CD4-positive, alpha-beta T cell (primary cell): ENCODE data around the gene NSUN6. TPM values are rescaled to one million over a fixed set of nuclear protein-coding genes. Genes with fewer than 3 reads are reported as not detected.

Experiments used
- ATAC-seq: fragments of 200-7000 bp; cut with Tn5 transposase; one replicate; pipeline ENCODE4 v1.10.0; 2022; ENCODE audit warnings: mild to moderate bottlenecking; ENCODE audit not compliant: poor library complexity
- CTCF ChIA-PET: fragments of 350-600 bp; sonication (Branson Sonifier 250); formaldehyde crosslinking; loops from one replicate; lab custom pipeline; 2021; ENCODE audit warnings: antibody characterized with exemption, inconsistent platforms; lab: Charles Lee
- POLR2A ChIA-PET: fragments of 350-600 bp; sonication (Branson Sonifier 250); formaldehyde crosslinking; loops from one replicate; lab custom pipeline; 2021; ENCODE audit warnings: antibody characterized with exemption, inconsistent platforms; lab: Charles Lee
- DNase-seq, 14 experiments: peaks; one replicate each; pipeline ENCODE4 v3.0.0-alpha.2; 2013 to 2020; ENCODE audit warnings: mixed read lengths in 2 of 14
- H3K27ac ChIP-seq, 2 donors: one replicate each; pipeline versions ENCODE4 v1.5.1 to v1.7.0; 2013; ENCODE audit warnings: low read length in 2 of 2, low read depth in 1 of 2, mild to moderate bottlenecking in 1 of 2
- H3K27me3 ChIP-seq, 2 experiments: 1 replicate in 1 of 2; 2 replicates in 1 of 2; pipeline versions ENCODE4 v1.6.1 to v1.7.0; 2013; ENCODE audit warnings: low read length in 2 of 2, control low read depth in 1 of 2, mild to moderate bottlenecking in 1 of 2, moderate library complexity in 1 of 2; ENCODE audit not compliant: insufficient read depth in 2 of 2, control insufficient read depth in 1 of 2
- H3K36me3 ChIP-seq: one replicate; pipeline ENCODE4 v1.6.1; 2013; ENCODE audit warnings: low read length, control low read depth; ENCODE audit not compliant: insufficient read depth
- H3K4me1 ChIP-seq: one replicate; pipeline ENCODE4 v1.6.1; 2013; ENCODE audit warnings: low read length, control low read depth; ENCODE audit not compliant: insufficient read depth
- H3K4me3 ChIP-seq: one replicate; pipeline ENCODE4 v1.5.1; 2013; ENCODE audit warnings: mild to moderate bottlenecking, low read length, moderate library complexity
- H3K9me3 ChIP-seq, 2 experiments: 1 replicate in 1 of 2; 2 replicates in 1 of 2; pipeline versions ENCODE4 v1.6.1 to v1.7.0; 2013; ENCODE audit warnings: low read length in 2 of 2, mild to moderate bottlenecking in 2 of 2, control low read depth in 1 of 2, moderate library complexity in 1 of 2; ENCODE audit not compliant: control insufficient read depth in 1 of 2, insufficient read depth in 1 of 2
- H3K27ac Mint-ChIP-seq: one replicate; pipeline ENCODE4 v1.8.0; 2020; ENCODE audit warnings: mixed read lengths
- H3K27me3 Mint-ChIP-seq: one replicate; pipeline ENCODE4 v1.8.0; 2021; ENCODE audit warnings: mixed read lengths
- H3K36me3 Mint-ChIP-seq: one replicate; pipeline ENCODE4 v1.8.0; 2021; ENCODE audit warnings: low read depth, mixed read lengths
- H3K4me1 Mint-ChIP-seq: one replicate; pipeline ENCODE4 v1.8.0; 2021; ENCODE audit warnings: low read depth, mixed read lengths
- H3K4me3 Mint-ChIP-seq: one replicate; pipeline ENCODE4 v1.8.0; 2020; ENCODE audit warnings: mild to moderate bottlenecking, mixed read lengths
- H3K9me3 Mint-ChIP-seq: one replicate; pipeline ENCODE4 v1.8.0; 2020; ENCODE audit warnings: mixed read lengths
- CTCF ChIP-seq: fragments of 200-600 bp; IDR thresholded peaks from one replicate; pipeline ENCODE4 v1.8.0; 2022; ENCODE audit warnings: antibody characterized with exemption, mild to moderate bottlenecking
- intact Hi-C, 2 experiments: fragments of 100-400 bp; cut with DNase I in 1 of 2; cut with micrococcal nuclease in 1 of 2; formaldehyde crosslinking; loops; one replicate each; pipeline versions ENCODE4 v1.15.1 to v1.9.0; 2023 to 2025; cut with DNase I, micrococcal nuclease
- total RNA-seq, 174 experiments: library from RNA in 2 of 174; stranded (reverse) in 2 of 174; gene quantifications; one replicate each; pipeline ENCODE4 v1.2.3 and lab custom pipeline; 2021 to 2026

NSUN6 gene
- total RNA-seq, 2 experiments from 2014 or later, result 22.9 to 27.2 TPM

GRCh38 chr10:18565006-18565405 is 86.4 kb downstream of the NSUN6 start:
- peaks cover 0 to 93% of the 10 kb centered on the region in 2 experiments for H3K9me3 ChIP-seq
- Mint-ChIP-seq H3K4me1 (no peaks in the 10 kb centered on the region), H3K27me3 (no peaks in the 10 kb centered on the region), H3K36me3 (no peaks in the 10 kb centered on the region), H3K9me3 (no peaks in the 10 kb centered on the region), H3K27ac (no peak overlapping the region), H3K4me3 (no peak overlapping the region)
- DNase-seq (no peak), ATAC-seq (no peak)
- H3K27ac ChIP-seq, result no peak overlapping the region
- ChIA-PET CTCF (no interaction called here), POLR2A (no interaction called here)
- peaks cover 9% of the 10 kb centered on the region for H3K36me3 ChIP-seq
- intact Hi-C loops, result no loop called here
- no peaks in the 10 kb centered on the region for H3K4me1 ChIP-seq
- TF ChIP-seq CTCF, result no peak
- H3K27me3 ChIP-seq, result no peaks in the 10 kb centered on the region
- no peak overlapping the region for H3K4me3 ChIP-seq

GRCh38 chr10:18563003-18563726 is 88.2 kb downstream of the NSUN6 start:
- Histone ChIP-seq H3K27me3 (no peaks in the 10 kb centered on the region), H3K4me1 (no peaks in the 10 kb centered on the region), H3K27ac (no peak overlapping the region), H3K4me3 (no peak overlapping the region), H3K36me3 (peaks cover 26% of the 10 kb centered on the region), H3K9me3 (peaks cover 0 to 93% of the 10 kb centered on the region in 2 experiments)
- ChIA-PET POLR2A (no interaction called here), CTCF (no interaction called here)
- H3K27me3 Mint-ChIP-seq, result no peaks in the 10 kb centered on the region
- H3K9me3 Mint-ChIP-seq, result no peaks in the 10 kb centered on the region
- H3K4me1 Mint-ChIP-seq, result no peaks in the 10 kb centered on the region
- TF ChIP-seq CTCF, result no peak
- no peaks in the 10 kb centered on the region for H3K36me3 Mint-ChIP-seq
- H3K27ac Mint-ChIP-seq, result no peak overlapping the region
- DNase-seq (no peak), ATAC-seq (no peak)
- no peak overlapping the region for H3K4me3 Mint-ChIP-seq
- intact Hi-C loops, result no loop called here

GRCh38 chr10:18561861-18562551 is 89.4 kb downstream of the NSUN6 start:
- H3K4me1 Mint-ChIP-seq, result no peaks in the 10 kb centered on the region
- no peak overlapping the region for H3K27ac Mint-ChIP-seq
- H3K9me3 Mint-ChIP-seq, result no peaks in the 10 kb centered on the region
- Histone ChIP-seq H3K4me1 (no peaks in the 10 kb centered on the region), H3K4me3 (no peak overlapping the region), H3K9me3 (peaks cover 0 to 93% of the 10 kb centered on the region in 2 experiments), H3K27me3 (no peaks in the 10 kb centered on the region), H3K36me3 (peaks cover 37% of the 10 kb centered on the region), H3K27ac (no peak overlapping the region)
- no peak overlapping the region for H3K4me3 Mint-ChIP-seq
- H3K27me3 Mint-ChIP-seq, result no peaks in the 10 kb centered on the region
- ATAC-seq (no peak), DNase-seq (no peak)
- ChIA-PET POLR2A (no interaction called here), CTCF (no interaction called here)
- intact Hi-C loops, result no loop called here
- TF ChIP-seq CTCF, result no peak
- no peaks in the 10 kb centered on the region for H3K36me3 Mint-ChIP-seq
